Common myeloid progenitor, CD34-positive (primary cell): ENCODE data around the gene AHSG.

ENCODE experiments used
- CTCF ChIA-PET: fragments of 350-600 bp; sonication (Branson Sonifier 250); formaldehyde crosslinking; loops from one replicate; lab custom pipeline; 2021; ENCODE audit warnings: antibody characterized with exemption; lab: Charles Lee
- POLR2A ChIA-PET: fragments of 350-600 bp; sonication (Branson Sonifier 250); formaldehyde crosslinking; loops from one replicate; lab custom pipeline; 2021; ENCODE audit warnings: antibody characterized with exemption; lab: Charles Lee
- DNase-seq, 3 donors: peaks; one replicate each; pipeline versions ENCODE4 v3.0.0 to v3.0.0-alpha.2; 2013
- H3K27ac ChIP-seq, 2 experiments: 1 replicate in 1 of 2; 2 replicates in 1 of 2; pipeline ENCODE4 v1.7.0; 2013; ENCODE audit warnings: inconsistent platforms in 2 of 2, low read length in 2 of 2, mild to moderate bottlenecking in 2 of 2, low read depth in 1 of 2, moderate library complexity in 1 of 2; ENCODE audit not compliant: severe bottlenecking in 2 of 2, insufficient read depth in 1 of 2, poor library complexity in 1 of 2
- H3K27me3 ChIP-seq, 5 experiments: replicated peaks in 2 of 5; 1 replicate in 3 of 5; 2 replicates in 2 of 5; pipeline versions ENCODE4 v1.6.1 to v1.7.0; 2013; ENCODE audit warnings: low read length in 4 of 5, mild to moderate bottlenecking in 2 of 5, moderate library complexity in 2 of 5, inconsistent platforms in 1 of 5; ENCODE audit not compliant: insufficient read depth in 5 of 5, control insufficient read depth in 4 of 5
- H3K36me3 ChIP-seq, 4 experiments: 1 replicate in 2 of 4; 2 replicates in 2 of 4; pipeline versions ENCODE4 v1.6.1 to v1.7.0; 2013; ENCODE audit warnings: low read length in 3 of 4, control low read depth in 1 of 4, mild to moderate bottlenecking in 1 of 4; ENCODE audit not compliant: control insufficient read depth in 4 of 4, insufficient read depth in 4 of 4
- H3K4me1 ChIP-seq, 4 experiments: 1 replicate in 3 of 4; 2 replicates in 1 of 4; pipeline versions ENCODE4 v1.6.1 to v1.7.1; 2013; ENCODE audit warnings: low read length in 3 of 4, mild to moderate bottlenecking in 3 of 4, control low read depth in 1 of 4, inconsistent platforms in 1 of 4, moderate library complexity in 1 of 4; ENCODE audit not compliant: control insufficient read depth in 4 of 4, insufficient read depth in 4 of 4; ENCODE audit errors: control extremely low read depth in 1 of 4
- H3K4me3 ChIP-seq, 7 experiments: 1 replicate in 4 of 7; 2 replicates in 3 of 7; pipeline versions ENCODE4 v1.5.1 to v1.7.0; 2013; ENCODE audit warnings: mild to moderate bottlenecking in 7 of 7, low read length in 6 of 7, moderate library complexity in 6 of 7, inconsistent platforms in 2 of 7, low read depth in 2 of 7, control low read depth in 1 of 7; ENCODE audit not compliant: insufficient read depth in 4 of 7, control insufficient read depth in 1 of 7; ENCODE audit errors: extremely low read depth in 1 of 7
- H3K9me3 ChIP-seq, 5 experiments: 1 replicate in 4 of 5; 2 replicates in 1 of 5; pipeline versions ENCODE4 v1.6.1 to v1.7.1; 2013; ENCODE audit warnings: low read length in 4 of 5, mild to moderate bottlenecking in 2 of 5, inconsistent platforms in 1 of 5, low read depth in 1 of 5, moderate library complexity in 1 of 5; ENCODE audit not compliant: control insufficient read depth in 4 of 5, insufficient read depth in 2 of 5; ENCODE audit errors: control extremely low read depth in 1 of 5
- WGBS: methylation state at CpG from one replicate; pipeline ENCODE4 v1.1.5; 2013; ENCODE audit not compliant: insufficient coverage; 5-methylcytosine and 5-hydroxymethylcytosine counted together

Gene AHSG

GRCh38 chr3:186637686-186638085 lies 24.8 kb downstream of the AHSG start:
- 86% methylated on average over 2 of the region's 3 CpGs for WGBS
- no peaks in the 10 kb centered on the region for H3K4me1 ChIP-seq
- no peak overlapping the region for H3K27ac ChIP-seq
- CTCF ChIA-PET = no interaction called here
- no peak overlapping the region for H3K4me3 ChIP-seq
- no peaks in the 10 kb centered on the region for H3K36me3 ChIP-seq
- POLR2A ChIA-PET = no interaction called here
- no peaks in the 10 kb centered on the region for H3K9me3 ChIP-seq
- no peak for DNase-seq
- H3K27me3 ChIP-seq = peaks cover 0 to 4% (median 2%) of the 10 kb centered on the region in 5 experiments

GRCh38 chr3:186638259-186638658 lies 25.4 kb downstream of the AHSG start:
- no peak for DNase-seq
- no peaks in the 10 kb centered on the region for H3K36me3 ChIP-seq
- no peaks in the 10 kb centered on the region for H3K4me1 ChIP-seq
- no peak overlapping the region for H3K4me3 ChIP-seq
- CTCF ChIA-PET = no interaction called here
- H3K27ac ChIP-seq = no peak overlapping the region
- H3K9me3 ChIP-seq = no peaks in the 10 kb centered on the region
- WGBS = 100% methylated on average over 2 of the region's 2 CpGs
- POLR2A ChIA-PET = no interaction called here
- H3K27me3 ChIP-seq = peaks cover 0 to 5% (median 3%) of the 10 kb centered on the region in 5 experiments

GRCh38 chr3:186639778-186640472 lies 27.1 kb downstream of the AHSG start, which contains the start of gene FETUB:
TSS of gene FETUB (plus strand) at chr3:186640399. CDS start at chr3:186640461, 62 bp downstream.
- POLR2A ChIA-PET = no interaction called here
- no peaks in the 10 kb centered on the region for H3K9me3 ChIP-seq
- CTCF ChIA-PET = no interaction called here
- no peak within 1 kb of the TSS for H3K4me3 ChIP-seq
- no peak for DNase-seq
- no peaks in the 10 kb centered on the region for H3K36me3 ChIP-seq
- no peak within 1 kb of the TSS for H3K27ac ChIP-seq
- WGBS = 93% methylated on average over 1 of the region's 1 CpG
- H3K4me1 ChIP-seq = no peaks in the 10 kb centered on the region
- peaks cover 0 to 5% (median 3%) of the 10 kb centered on the region in 5 experiments for H3K27me3 ChIP-seq

- Histone ChIP-seq H3K9me3 (no peaks in the 10 kb centered on the region), H3K4me1 (no peaks in the 10 kb centered on the region), H3K4me3 (no peak overlapping the region), H3K27ac (no peak overlapping the region), H3K36me3 (no peaks in the 10 kb centered on the region), H3K27me3 (peaks cover 0 to 5% (median 3%) of the 10 kb centered on the region in 5 experiments)
- ChIA-PET POLR2A (no interaction called here), CTCF (interaction anchor here (2.3 kb wide), 1 partner anchor 23 kb away, joined by 7 read pairs; no protein-coding TSS in a partner anchor)
- WGBS = 89% methylated on average over 7 of the region's 9 CpGs
- no peak for DNase-seq
Observed at GRCh38 chr3:186640473-186640818, 27.6 kb downstream of the AHSG start.

GRCh38 chr3:186640929-186641328 lies 28.1 kb downstream of the AHSG start:
- Histone ChIP-seq H3K27me3 (peaks cover 0 to 5% (median 2%) of the 10 kb centered on the region in 5 experiments), H3K27ac (no peak overlapping the region), H3K36me3 (no peaks in the 10 kb centered on the region), H3K4me3 (no peak overlapping the region), H3K9me3 (no peaks in the 10 kb centered on the region), H3K4me1 (no peaks in the 10 kb centered on the region)
- ChIA-PET CTCF (interaction anchor here (1.5 to 2.3 kb wide), 2 partner anchors 11 to 24 kb away, joined by 3 to 7 read pairs; no protein-coding TSS in a partner anchor), POLR2A (no interaction called here)
- no peak for DNase-seq

GRCh38 chr3:186642014-186642413 lies 29.2 kb downstream of the AHSG start:
- no peak overlapping the region for H3K4me3 ChIP-seq
- no peak for DNase-seq
- WGBS = 31% methylated on average over 3 of the region's 3 CpGs
- ChIA-PET CTCF (interaction anchor here (0.8 to 2.3 kb wide), 5 partner anchors 8 to 32 kb away, joined by 3 to 7 read pairs (median 3); no protein-coding TSS in a partner anchor), POLR2A (no interaction called here)
- peaks cover 0 to 5% (median 2%) of the 10 kb centered on the region in 5 experiments for H3K27me3 ChIP-seq
- no peak overlapping the region for H3K27ac ChIP-seq
- no peaks in the 10 kb centered on the region for H3K36me3 ChIP-seq
- no peaks in the 10 kb centered on the region for H3K9me3 ChIP-seq
- H3K4me1 ChIP-seq = no peaks in the 10 kb centered on the region

GRCh38 chr3:186643493-186643892 lies 30.6 kb downstream of the AHSG start:
- DNase-seq = peak in 2 of 3 donors; percentile 5 to 34
- ChIA-PET POLR2A (no interaction called here), CTCF (interaction anchor here (1.3 kb wide), 1 partner anchor 26 kb away, joined by 4 read pairs; no protein-coding TSS in a partner anchor)
- no peaks in the 10 kb centered on the region for H3K4me1 ChIP-seq
- H3K27me3 ChIP-seq = peaks cover 0 to 5% (median 2%) of the 10 kb centered on the region in 5 experiments
- H3K4me3 ChIP-seq = no peak overlapping the region
- H3K9me3 ChIP-seq = peaks cover 0 to 1% (median 0%) of the 10 kb centered on the region in 5 experiments
- H3K27ac ChIP-seq = no peak overlapping the region
- H3K36me3 ChIP-seq = no peaks in the 10 kb centered on the region
- 100% methylated on average over 1 of the region's 1 CpG for WGBS
